H1 (cell line): ENCODE data around the gene RGS17.

Experiments
- ATF3 ChIP-seq: IDR thresholded peaks from 2 replicates; pipeline ENCODE4 v1.6.1; 2011; ENCODE audit warnings: low read depth, mild to moderate bottlenecking, low read length; ENCODE audit not compliant: insufficient read depth
- BRCA1 ChIP-seq: IDR thresholded peaks from 2 replicates; pipeline ENCODE4 v1.6.1; 2012; ENCODE audit warnings: low read depth, low read length, improper control_type of control experiment
- TF ChIP-seq, protein P1 (sequence below), 3 experiments: IDR thresholded peaks; 1 replicate in 2 of 3; 2 replicates in 1 of 3; pipeline versions ENCODE4 v1.5.1 to v1.6.1; 2011; ENCODE audit warnings: low read length in 3 of 3, mild to moderate bottlenecking in 3 of 3, inconsistent platforms in 2 of 3, low read depth in 1 of 3, moderate library complexity in 1 of 3; ENCODE audit not compliant: insufficient read depth in 1 of 3; ENCODE audit errors: control extremely low read depth in 1 of 3

DNA sequence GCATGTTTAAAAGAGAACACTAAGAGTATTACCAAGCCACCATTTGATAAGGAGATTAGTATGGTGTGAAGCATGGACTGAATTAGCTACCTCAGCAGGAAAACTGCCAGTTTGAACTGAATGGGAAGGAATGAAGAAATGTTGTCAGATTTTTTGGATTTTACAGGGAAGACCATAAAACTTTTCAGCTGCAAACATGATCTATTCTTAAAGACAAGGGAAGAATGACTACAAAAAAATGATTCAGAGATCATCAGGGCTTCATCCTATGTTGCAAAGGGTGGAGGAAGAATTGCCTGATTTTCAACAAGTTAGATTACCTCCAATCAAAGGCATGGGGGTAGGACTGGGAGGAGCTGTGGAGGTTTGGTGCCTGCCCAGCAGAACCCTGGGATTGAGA is 79.3 kb downstream of the RGS17 start:
- TF ChIP-seq, protein P1, sequence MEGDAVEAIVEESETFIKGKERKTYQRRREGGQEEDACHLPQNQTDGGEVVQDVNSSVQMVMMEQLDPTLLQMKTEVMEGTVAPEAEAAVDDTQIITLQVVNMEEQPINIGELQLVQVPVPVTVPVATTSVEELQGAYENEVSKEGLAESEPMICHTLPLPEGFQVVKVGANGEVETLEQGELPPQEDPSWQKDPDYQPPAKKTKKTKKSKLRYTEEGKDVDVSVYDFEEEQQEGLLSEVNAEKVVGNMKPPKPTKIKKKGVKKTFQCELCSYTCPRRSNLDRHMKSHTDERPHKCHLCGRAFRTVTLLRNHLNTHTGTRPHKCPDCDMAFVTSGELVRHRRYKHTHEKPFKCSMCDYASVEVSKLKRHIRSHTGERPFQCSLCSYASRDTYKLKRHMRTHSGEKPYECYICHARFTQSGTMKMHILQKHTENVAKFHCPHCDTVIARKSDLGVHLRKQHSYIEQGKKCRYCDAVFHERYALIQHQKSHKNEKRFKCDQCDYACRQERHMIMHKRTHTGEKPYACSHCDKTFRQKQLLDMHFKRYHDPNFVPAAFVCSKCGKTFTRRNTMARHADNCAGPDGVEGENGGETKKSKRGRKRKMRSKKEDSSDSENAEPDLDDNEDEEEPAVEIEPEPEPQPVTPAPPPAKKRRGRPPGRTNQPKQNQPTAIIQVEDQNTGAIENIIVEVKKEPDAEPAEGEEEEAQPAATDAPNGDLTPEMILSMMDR (IDR thresholded peaks at IDR 0.05; ENCODE audit: control extremely low read depth in 1 of 3, insufficient read depth in 1 of 3, low read depth in 1 of 3, low read length in 3 of 3): no peak
- TF ChIP-seq BRCA1 (no peak), ATF3 (no peak)
